Spleen (tissue), 7 donors: Measurements from ENCODE around the gene TBC1D21.

Experiments used
- CTCF ChIP-seq, 11 experiments: fragments of 200-600 bp in 7 of 11; fragments of 450-650 bp in 4 of 11; sonication (generic) in 4 of 11; IDR thresholded peaks in 8 of 11; conservative IDR thresholded peaks in 3 of 11; 1 replicate in 7 of 11; 2 replicates in 4 of 11; pipeline versions ENCODE4 v1.4.0 to v1.8.0; 2016 to 2021; ENCODE audit warnings: antibody characterized with exemption in 11 of 11, inconsistent platforms in 4 of 11, mild to moderate bottlenecking in 1 of 11
- POLR2A ChIP-seq, 3 donors: fragments of 450-650 bp; IDR thresholded peaks; one replicate each; pipeline ENCODE4 v1.5.1; 2017; ENCODE audit warnings: antibody characterized with exemption in 3 of 3, mild to moderate bottlenecking in 1 of 3
- donor health status: DM: no; HTN: no; CAD: no; lungs with moderate emphysema.
- donor health status: DM: no; HTN: no; CAD: no.
- donor health status: DM: no; HTN: no; CAD: no.

DNA sequence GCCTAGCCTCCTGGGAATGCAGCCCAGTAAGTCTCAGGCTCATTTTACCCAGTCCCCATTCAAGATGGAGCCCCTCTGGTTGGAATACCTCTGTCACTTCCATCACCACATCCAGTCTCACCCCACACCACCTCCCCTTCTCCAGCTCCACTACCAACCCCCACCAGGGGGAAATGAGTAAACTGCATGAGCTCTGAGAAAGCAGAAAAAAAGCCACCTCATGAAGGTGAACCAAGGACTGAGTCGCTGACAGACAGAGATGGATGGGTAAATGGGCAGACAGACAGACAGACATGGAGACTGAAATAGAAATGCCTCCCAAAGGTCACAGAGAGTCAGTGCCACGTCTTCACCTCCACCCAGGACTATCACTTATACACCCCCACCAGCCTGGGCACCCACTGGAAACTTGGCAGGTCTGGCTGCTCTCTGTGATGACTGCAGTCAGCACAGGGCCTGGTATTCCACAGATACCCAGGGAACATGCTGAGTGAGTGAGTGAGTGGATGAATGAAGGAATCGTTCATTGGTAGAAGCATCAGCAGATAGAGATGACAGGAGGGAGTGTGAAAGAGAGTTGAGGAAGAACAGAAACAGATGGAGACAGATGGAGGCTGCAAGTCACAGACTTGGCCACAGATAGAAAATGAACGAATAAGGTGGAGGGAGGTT lies 48.0 kb downstream of the TBC1D21 start:
- TF ChIP-seq CTCF (IDR thresholded peaks at IDR 0.05 in 8 of 11, conservative IDR thresholded peaks at IDR 0.05 in 3 of 11) (no peak), POLR2A (IDR thresholded peaks at IDR 0.05) (no peak)
